GM21447 (cell line): ENCODE results near the gene CDKAL1.
"Not testable (repeated sequence)": the region's sequence is repeated elsewhere in the genome, so short reads cannot be mapped to it uniquely, and the experiment has no call there.

Source experiments
- ATAC-seq: cut with Tn5 transposase; IDR thresholded peaks from one replicate; pipeline ENCODE4 v1.9.1; 2021; ENCODE audit not compliant: unreplicated experiment

The CDKAL1 gene

DNA sequence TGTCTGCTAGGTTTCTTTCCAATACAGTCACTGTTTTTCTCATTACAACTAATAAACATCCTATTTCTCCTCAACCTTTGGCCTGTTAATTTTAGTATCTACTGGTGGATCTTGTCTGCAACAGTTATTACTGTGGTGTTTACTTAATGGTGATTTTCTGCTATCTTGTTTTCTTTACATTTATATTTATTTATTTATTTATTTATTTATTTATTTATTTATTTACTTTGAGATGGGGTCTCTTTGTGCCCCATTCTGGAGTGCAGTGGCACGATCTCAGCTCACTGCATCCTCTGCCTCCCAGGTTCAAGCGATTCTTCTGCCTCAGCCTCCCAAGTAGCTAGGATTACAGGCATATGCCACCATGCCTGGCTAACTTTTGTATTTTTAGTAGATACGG, 15.1 kb downstream of the CDKAL1 start:
- not testable (repeated sequence) for ATAC-seq

DNA sequence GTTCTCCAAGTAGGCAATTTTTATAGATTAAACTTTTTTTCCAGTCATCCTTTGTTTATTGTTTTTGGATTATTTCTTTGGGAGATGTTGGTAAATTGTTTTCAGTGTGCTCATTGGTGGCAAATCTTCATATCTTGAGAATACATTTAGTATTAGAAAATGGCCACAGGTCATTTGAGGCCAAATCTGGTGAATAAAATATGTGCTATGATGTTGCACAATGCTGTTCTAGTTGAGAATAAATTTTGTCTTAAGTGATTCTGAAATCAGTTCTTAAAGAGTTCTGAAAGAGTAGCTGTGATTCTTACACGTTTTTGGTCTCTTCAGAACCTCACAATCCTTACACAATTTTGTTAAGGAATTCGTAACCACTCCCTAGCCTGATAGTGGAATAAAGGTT, 20.1 kb downstream of the CDKAL1 start:
- ATAC-seq, result no peak

DNA sequence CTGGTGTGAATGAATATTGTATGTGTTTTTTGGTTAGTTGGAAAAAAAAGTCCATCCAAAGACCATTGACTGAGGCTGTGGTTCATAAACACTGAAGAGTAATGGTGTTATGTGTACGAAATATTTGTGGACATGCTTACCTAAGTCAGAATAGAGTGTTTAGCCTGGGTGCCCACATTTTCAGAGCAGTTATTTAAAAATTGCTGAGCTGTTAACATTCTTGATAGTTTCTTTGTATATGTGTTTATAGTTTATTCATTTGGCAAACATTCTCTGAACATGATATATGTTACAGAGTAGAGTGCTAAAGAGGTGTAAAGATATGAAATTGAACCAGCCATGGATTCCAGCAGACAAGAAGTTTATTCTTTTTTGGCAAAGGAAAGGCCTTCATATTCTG, 20.6 kb downstream of the CDKAL1 start:
- no peak for ATAC-seq

DNA sequence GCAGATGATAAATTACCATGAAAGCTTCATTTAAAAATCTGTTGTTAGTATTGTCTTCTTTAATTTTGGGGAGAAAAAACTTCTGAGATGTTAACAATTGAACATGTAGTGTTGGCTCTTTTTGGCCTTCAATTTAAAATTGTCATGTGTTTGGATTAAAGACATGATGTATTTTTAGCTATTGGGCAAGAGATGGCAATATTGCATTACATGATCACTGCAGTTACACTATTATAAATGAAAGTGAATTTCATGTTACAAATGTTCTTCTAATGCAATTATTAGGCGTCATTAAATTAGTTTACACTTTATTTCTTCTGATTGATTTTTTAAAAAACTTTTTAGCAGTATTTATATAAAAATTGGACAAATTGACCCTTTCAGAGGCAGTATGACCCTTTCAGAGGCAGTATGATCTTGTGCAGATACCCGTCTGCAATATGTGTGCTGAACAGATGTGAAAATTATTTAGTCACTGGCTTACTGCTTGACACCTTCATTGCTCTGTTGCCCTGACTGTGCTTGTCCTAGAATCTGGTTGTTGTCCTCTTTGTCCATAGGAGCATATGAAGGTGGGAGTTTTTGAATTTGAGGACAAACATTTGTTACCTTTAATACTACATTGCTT, 25.8 kb downstream of the CDKAL1 start:
- no peak for ATAC-seq

DNA sequence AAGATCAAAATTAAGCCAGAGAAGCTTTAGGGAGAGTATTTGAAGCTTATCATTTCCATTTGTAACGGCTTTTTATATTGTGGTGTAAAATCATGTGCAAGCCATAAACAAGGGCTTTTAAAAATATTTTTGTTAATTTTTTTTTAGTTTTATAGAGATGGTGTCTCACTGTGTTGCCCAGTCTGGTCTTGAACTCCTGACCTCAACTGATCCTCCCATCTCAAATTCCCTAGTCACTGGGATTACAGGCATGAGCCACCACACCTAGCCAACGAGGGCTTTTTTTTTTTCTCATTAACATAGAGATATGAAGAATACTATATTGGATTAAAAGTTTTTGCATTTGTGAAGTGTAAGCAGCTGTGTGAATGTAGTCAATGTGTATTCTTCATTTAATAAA, 29.1 kb downstream of the CDKAL1 start:
- no peak for ATAC-seq

DNA sequence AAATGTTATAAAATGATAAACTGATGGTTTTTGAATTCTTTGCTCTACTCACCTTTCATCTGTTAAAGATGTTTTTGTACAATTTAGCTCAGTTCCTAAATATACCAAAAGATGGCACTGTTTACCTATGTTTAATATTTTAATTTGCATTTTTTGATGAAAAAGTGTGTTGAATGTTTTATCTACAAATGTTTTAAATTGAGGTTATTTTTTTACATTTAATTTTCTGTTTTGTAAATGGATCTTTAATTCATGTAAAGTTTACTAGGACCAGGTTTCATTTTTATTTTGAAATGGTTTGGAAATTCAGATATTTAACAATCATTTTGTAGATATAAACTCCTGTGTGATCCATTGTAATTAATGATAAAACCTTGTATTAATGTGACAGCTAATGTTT, 30.0 kb downstream of the CDKAL1 start:
- no peak for ATAC-seq

DNA sequence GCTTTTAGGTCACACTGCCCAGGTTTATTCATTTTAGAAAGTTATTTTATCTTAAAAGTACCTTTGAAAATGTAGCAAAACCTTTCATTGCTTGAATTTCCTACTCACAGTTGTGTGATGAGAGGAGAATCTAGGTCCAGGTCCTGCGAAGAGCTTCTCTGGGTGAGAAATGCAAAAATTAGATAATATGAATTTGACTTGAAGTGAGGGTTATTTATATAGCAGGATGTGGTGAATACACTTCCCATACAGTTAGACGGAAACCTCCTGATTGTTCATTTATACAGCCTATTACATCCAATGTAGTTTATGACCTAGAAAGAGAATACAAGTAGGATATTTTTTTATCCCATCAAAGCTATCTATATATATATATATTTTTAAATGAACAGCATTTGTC, 30.5 kb downstream of the CDKAL1 start:
- ATAC-seq, result no peak

DNA sequence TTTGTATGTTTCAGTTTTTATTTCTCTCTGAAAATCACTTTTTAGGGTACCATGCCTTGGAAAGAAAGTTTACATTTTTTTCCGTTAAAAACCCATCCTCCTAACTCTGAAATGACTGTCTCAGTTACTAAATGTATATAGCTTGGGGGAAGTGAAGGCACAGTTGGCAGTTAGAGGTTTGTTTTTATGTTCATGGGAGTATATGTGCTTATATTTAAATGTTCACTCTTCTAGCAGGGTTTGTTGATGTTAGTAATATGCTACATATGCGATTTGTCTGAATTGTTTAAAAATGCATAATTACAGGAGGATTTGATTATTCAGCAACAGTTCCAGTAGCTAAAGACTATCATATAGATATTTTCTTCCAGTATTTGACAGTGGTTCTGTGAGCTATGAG, 31.1 kb downstream of the CDKAL1 start:
- ATAC-seq, result no peak

DNA sequence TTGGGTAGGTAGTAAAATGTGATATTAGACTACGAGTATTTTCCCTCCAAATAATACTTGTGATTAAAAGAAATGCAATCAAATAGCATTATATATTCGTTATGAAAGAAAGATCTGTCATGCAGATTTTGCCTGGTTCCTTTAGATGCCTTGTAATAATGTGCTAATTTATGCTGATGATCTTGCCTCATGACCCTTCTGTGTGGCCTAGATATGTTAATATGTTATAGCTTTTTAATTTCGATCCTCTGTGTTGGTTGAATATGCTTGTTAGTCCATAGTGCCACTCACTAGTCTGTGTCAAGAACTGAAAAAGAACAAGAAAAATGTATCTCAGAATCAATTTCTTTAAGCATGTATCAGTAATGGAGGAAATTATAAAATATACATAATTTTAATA, 31.9 kb downstream of the CDKAL1 start:
- ATAC-seq, result no peak

DNA sequence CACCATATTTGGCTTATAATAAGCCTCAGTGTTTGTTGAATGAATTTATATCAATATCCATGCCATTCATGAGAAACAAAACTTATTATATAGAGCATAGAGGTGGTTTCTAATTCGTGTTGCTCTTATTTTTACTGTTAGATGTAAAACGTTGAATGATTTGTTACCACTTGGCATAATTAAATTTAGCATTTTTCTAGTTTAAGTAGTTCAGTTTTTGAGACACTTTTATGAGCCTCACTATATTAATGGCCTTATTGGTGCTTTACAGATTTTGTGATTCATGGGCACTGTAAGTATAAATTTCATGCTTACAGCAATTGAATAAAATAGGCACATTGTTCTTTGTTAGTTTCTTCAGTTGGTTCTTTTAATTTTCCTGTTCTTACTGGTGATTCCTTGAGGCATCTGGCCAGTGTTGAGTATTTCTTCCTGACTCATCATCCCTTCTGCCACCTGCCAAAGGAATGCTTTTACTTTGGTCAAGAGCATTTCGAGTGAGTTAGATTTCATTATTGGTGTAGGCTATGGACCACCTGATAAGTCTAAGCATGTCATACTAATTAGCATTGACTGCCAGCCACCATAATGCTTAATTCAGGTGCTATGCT, 34.8 kb downstream of the CDKAL1 start:
- ATAC-seq, result no peak

DNA sequence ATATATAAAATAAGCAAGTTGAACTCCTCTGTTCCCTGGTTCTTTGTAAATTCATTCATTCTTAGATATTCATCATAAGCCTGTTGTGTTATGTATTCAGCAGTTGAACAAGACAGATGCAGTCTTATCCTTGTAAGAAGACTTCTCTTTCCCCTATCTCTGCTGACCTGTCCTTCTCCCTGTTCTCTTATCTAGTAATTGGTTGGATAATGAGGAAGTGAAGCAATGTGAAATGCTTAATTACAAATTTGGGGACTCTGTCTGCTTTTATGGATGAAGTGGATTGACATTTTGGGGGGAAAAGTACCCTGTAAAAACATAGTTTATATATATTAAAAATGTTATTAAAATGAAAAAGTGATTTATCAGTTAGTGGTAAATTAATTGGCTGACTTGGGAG, 37.0 kb downstream of the CDKAL1 start:
- no peak for ATAC-seq

DNA sequence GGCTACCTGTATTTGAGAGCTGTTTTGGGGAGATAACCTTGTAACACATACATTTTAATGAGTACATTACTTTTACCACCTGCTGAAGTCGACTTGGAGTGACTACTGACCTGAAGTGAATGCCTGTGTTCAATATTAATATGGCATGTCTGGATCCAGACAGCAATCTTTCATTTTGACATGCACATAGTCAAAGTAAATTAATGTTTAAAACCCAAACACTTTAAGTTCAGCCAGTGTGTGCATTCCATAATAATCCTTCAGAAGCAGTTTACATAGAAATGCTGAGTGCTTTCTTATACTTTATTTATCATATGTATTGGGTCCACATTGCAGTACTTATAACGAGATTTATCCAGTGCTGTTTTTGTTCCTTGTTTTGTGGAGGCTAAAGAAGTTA, 38.0 kb downstream of the CDKAL1 start:
- no peak for ATAC-seq

DNA sequence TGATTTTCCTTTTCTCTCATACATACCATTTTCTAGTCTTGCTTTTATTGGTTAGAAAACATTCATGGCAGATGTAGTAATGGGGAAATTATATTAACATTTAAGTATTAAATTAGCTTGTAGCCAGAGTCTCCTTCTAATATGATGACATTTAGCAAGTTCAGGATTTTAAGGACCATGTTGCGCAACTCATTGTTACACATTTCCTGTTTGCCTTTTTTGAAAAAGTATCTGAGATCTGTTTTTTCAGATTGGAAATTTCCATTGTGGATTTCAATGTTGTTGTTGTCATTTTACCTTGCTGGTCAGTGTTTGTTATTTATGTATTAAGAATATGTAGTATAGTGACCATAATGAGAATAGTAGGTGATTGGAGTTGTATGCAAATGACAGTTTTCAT, 38.7 kb downstream of the CDKAL1 start:
- no peak for ATAC-seq

DNA sequence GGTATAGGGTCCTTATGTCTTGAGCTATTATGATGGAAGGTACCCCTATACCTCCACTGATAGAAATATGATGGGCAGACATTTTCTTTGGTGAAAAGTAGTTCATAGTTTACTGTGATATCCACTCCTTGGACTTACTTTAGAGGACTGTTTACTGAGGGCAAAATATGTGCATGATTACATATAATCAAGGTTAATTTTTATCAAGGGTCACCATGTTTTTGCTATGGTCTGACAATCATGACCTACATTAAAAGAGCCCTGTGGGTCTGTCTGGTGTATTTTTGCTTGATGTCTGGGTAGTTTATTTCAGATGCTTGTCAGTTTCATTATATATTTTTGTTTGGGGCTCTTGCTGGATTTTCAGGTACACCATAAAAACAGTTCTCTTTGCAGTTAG, 40.1 kb downstream of the CDKAL1 start:
- no peak for ATAC-seq

DNA sequence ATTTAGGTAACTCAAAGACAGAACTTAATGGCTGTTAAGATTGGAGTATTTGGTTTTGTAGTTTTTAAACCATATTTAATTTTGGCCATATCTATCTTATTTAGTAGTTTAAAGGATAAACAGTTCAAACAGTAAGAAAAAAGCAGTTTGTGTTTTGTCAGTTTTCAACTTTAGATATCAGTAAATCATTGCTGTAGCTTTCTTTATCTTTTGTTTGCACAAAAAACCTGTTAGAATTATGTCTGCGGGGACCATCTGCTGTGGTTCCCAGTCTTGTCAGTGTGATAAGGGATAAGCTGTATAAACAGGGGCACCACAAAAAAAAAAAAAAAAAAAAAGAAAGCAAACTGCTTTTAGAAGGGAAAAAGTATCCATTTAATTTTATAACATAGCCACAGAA, 40.9 kb downstream of the CDKAL1 start:
- ATAC-seq, result no peak

DNA sequence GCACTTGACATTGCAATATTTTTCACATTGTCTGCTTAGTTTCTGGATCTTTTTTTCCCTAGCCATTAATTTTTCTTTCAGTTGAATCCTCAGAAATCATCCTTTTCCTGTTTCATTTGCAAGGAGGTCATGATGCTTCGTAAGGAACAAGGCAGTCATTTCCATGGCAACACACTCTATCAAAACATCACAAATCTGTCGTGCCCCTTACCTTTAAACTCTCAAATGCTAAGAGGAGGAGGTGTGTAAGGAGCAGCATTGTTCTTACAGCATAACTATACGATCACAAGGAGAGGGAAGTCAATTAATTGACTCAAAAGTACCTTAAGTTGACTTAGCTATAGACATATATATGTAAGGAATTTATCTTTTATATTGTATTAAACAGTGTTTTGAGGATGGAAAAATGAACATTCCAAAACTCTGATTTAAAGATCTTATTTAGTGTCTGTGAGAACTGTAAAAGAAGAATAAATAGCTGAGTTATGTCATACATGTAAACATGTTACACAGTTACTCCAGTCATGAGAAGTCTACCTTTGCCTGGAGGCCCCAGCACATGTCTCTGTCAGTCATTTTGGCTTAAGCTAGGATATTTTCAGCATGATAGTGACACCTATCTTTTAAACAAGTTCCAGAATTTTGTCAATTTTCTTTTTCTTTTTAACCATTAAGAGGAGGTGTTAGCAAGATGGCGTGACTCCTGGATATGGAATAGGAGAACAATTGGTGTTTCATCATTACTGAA, 41.6 kb downstream of the CDKAL1 start:
- ATAC-seq, result no peak

DNA sequence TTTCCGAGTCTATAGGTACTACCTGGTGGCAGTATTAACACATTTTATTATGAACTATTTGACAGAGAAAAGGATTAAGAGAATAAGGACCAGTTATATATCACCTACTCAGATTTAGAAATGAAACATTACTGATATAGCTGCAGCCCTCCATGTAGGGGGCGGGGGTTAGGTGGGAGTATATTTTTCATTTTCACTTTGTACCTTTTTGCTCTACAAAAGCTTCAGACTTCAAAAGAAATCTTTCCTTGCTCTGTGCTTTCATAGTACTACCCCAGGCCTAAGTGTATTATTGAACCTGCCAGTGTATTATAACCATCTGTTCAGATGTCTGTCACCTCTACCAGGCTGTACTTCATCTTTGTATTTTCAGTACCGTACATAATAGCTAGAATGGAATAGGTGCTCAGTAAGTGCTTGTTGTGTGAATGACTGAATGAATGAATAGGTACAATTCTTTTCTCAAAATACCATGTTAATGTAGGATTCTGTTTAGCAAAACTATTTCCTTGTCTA, 43.0 kb downstream of the CDKAL1 start:
- no peak for ATAC-seq

DNA sequence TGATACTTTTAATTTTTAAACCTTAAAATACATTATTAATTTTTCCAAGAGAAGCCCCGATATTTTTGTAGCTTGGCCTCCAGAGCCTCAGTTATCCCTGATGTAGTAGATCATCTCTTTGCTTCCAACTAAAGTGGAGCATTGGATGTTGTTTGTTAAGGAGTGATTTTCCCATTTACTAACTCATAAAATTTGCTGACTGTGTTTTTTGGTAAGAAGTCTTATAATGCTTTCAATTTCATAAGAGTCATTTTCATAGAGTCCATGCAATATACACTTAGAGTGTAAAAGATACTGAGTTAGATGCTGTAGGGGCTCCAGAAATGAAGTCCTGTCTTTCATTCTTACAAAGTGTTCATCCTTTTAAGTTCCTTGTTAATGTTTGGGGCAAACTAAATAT, 46.8 kb downstream of the CDKAL1 start:
- no peak for ATAC-seq

DNA sequence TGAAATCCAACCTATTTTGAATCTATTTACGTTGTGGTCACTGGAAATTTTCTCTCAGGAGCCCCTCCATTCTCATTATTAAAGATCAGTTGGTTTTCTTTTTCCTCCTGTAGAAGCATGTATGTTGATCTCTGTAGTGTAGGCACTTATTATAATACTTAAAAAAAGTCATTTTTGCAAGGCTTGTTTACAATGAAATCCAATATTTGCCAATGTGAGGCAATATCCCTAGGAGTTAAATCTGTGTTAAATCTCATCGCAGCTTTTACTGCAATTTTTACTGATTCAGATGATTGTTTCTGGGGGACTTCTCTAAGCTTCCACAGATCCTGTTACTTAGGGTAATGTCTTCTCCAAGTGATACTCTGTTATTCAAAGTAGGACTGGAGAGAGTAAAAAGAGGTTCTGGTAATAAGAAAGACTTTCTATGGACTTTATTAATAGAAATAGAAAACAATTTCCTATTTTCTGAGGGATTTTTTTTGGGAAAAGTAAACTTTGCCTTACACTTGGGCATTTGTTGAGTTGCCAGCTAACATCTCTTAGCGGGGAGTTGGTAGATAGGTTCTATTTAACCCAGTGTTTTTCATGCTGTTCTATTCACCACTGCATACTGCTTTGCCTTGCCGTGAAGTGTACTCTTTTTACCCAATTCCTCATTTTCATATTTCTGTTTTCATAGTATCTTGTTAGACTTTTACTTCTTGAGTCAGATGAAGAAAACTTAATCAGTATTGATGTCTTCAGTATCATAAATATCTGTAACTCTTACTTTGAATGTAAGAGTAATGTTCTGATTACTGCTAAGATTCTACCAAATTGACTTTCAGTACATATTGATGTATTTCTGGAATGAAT, 48.6 kb downstream of the CDKAL1 start:
- no peak for ATAC-seq

DNA sequence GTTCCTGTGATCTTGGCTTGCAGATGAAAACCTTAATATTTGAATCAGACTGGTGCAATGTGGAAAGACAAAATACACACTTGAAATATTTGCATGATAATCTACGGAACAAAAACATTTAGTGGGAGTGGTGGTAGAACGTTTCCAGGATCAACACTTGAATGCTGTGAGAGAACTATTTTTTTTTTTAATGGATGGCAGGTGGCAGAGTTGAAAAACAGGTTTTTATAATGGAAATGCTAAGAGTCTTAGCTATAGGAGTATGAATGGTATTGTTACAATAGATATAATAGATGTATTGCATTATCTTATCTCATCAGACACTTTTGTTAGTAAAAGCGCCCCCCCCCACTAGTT, 49.2 kb downstream of the CDKAL1 start:
- no peak for ATAC-seq

DNA sequence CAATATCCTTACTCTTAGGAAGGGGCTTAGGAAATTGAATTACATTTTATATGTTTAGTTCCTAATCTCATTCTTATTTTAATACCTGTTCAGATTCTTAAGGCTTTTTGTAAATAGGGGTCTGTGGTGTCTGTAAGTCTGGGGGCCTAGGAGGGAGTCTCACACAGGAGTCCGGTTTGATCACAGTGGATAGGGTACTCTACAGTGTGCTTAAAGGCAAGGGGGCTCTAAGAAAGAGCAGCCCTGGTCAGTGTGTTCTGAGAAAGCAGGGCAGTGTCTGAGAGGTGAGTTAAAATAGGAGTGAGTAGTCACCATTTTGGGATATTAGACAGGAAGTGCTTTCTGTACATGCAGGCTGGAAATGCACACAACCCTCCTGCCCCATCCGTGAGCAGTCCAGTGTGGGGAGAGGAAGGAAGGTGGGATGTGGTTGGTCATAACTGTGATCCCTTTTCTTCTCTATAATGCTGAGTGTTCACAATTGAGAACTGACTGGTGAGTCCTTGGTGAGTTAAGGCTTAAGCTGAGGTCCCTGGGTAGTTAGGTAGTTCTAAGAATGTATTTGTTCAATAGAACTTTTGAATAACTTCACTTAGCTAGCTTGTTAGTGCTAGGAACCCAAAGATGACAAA, 50.0 kb downstream of the CDKAL1 start:
- no peak for ATAC-seq
